ENCODE data around the gene GALR2. TPM values are rescaled to one million over a fixed set of nuclear protein-coding genes. Genes with fewer than 3 reads are reported as not detected.

Gene GALR2
- total RNA-seq, 2 experiments from 2014 or later, result 0.59 to 1.0 TPM

DNA sequence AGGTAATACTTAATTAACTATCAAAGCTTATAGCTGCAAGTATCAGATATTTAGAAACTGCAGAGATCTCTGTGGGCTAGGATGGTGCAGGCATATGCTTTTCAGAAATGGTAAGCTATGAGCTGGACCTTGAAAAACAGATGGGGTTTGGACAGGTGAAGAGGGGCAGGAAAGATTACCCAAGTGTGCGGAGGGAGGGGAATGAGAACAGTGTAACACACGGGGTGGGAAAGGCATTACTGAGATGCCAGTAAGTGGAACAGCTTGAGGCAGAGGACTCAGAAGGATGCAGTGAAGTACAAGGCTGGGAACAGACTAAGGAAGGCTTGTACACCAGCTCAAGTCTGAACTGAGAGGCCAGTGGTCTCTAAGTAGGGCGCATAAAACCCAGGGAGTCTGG is 25.3 kb upstream of the GALR2 start:
- H3K36me3 ChIP-seq (ENCODE audit: insufficient read depth, low read length), result peaks cover 93% of the 10 kb centered on the region
- Mint-ChIP-seq H3K9me3 (no peaks in the 10 kb centered on the region), H3K36me3 (ENCODE audit: low read depth) (peaks cover 87% of the 10 kb centered on the region), H3K27ac (peak overlapping the region; percentile 59), H3K4me3 (no peak overlapping the region), H3K4me1 (ENCODE audit: low read depth) (peaks cover 18% of the 10 kb centered on the region), H3K27me3 (no peaks in the 10 kb centered on the region)
- H3K4me1 ChIP-seq (ENCODE audit: insufficient read depth, low read length), result no peaks in the 10 kb centered on the region
- no peak for ATAC-seq (ENCODE audit: poor library complexity)
- no peaks in the 10 kb centered on the region for H3K27me3 ChIP-seq (ENCODE audit: control insufficient read depth in 1 of 2, insufficient read depth in 2 of 2, low read length in 2 of 2)
- no peak overlapping the region for H3K27ac ChIP-seq (ENCODE audit: low read depth in 1 of 2, low read length in 2 of 2)
- intact Hi-C loops (cut with DNase I, micrococcal nuclease), result no loop called here
- H3K9me3 ChIP-seq (ENCODE audit: control insufficient read depth in 1 of 2, insufficient read depth in 1 of 2, low read length in 2 of 2), result no peaks in the 10 kb centered on the region
- no peak overlapping the region for H3K4me3 ChIP-seq (ENCODE audit: low read length)
- ChIA-PET CTCF (interaction anchor here (1.0 kb wide), 1 partner anchor 35 kb away, joined by 3 read pairs; no protein-coding TSS in a partner anchor), POLR2A (interaction anchor here (1.3 kb wide), 1 partner anchor 14 kb away, joined by 5 read pairs; no protein-coding TSS in a partner anchor)
- no peak for DNase-seq
- TF ChIP-seq, protein P1, sequence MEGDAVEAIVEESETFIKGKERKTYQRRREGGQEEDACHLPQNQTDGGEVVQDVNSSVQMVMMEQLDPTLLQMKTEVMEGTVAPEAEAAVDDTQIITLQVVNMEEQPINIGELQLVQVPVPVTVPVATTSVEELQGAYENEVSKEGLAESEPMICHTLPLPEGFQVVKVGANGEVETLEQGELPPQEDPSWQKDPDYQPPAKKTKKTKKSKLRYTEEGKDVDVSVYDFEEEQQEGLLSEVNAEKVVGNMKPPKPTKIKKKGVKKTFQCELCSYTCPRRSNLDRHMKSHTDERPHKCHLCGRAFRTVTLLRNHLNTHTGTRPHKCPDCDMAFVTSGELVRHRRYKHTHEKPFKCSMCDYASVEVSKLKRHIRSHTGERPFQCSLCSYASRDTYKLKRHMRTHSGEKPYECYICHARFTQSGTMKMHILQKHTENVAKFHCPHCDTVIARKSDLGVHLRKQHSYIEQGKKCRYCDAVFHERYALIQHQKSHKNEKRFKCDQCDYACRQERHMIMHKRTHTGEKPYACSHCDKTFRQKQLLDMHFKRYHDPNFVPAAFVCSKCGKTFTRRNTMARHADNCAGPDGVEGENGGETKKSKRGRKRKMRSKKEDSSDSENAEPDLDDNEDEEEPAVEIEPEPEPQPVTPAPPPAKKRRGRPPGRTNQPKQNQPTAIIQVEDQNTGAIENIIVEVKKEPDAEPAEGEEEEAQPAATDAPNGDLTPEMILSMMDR (IDR thresholded peaks at IDR 0.05), result no peak

DNA sequence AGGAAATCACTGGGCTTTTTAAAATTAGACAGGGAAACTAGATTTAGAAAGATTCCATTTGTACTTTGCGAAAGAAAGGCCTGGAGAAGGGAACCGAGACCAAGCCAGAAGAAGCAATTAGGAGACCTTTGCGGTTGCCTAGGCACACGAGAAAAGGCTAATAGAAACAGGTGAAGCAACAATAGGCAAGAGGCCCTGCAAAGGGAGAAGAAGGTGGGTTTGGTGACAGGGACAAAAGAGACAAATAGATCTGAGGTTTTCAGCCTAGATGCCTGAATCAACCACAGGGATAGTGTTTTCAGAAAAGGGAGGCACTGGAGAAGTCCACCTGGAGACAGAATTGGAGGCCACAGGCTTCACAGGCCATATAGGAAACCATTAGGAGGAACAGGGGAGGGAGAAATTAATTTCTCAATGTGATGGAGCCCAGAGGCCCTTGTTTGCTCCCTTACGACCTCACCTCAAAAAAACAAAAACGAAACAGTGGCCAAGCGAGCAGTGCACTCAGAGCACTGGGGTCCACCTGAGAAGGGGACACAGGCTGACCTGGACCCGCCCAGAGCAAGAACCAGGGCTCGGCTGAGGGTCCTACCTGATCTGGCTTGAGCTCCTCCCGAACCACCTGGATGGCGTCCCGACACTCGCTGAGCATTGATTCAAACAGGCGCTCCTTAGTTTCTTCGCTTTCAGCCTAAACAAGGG is 24.6 kb upstream of the GALR2 start:
- Histone ChIP-seq H3K27ac (ENCODE audit: low read depth in 1 of 2, low read length in 2 of 2) (no peak overlapping the region), H3K4me1 (ENCODE audit: insufficient read depth, low read length) (no peaks in the 10 kb centered on the region), H3K4me3 (ENCODE audit: low read length) (no peak overlapping the region), H3K27me3 (ENCODE audit: control insufficient read depth in 1 of 2, insufficient read depth in 2 of 2, low read length in 2 of 2) (no peaks in the 10 kb centered on the region), H3K9me3 (ENCODE audit: control insufficient read depth in 1 of 2, insufficient read depth in 1 of 2, low read length in 2 of 2) (no peaks in the 10 kb centered on the region), H3K36me3 (ENCODE audit: insufficient read depth, low read length) (peaks cover 91% of the 10 kb centered on the region)
- ChIA-PET CTCF (no interaction called here), POLR2A (interaction anchor here (1.3 kb wide), 1 partner anchor 14 kb away, joined by 5 read pairs; no protein-coding TSS in a partner anchor)
- no peak for DNase-seq
- Mint-ChIP-seq H3K36me3 (ENCODE audit: low read depth) (peaks cover 87% of the 10 kb centered on the region), H3K4me3 (no peak overlapping the region), H3K4me1 (ENCODE audit: low read depth) (peaks cover 18% of the 10 kb centered on the region), H3K27me3 (no peaks in the 10 kb centered on the region), H3K27ac (no peak overlapping the region), H3K9me3 (no peaks in the 10 kb centered on the region)
- TF ChIP-seq, protein P1 (IDR thresholded peaks at IDR 0.05), result no peak
- intact Hi-C loops (cut with DNase I, micrococcal nuclease), result no loop called here
- ATAC-seq (ENCODE audit: poor library complexity), result no peak

DNA sequence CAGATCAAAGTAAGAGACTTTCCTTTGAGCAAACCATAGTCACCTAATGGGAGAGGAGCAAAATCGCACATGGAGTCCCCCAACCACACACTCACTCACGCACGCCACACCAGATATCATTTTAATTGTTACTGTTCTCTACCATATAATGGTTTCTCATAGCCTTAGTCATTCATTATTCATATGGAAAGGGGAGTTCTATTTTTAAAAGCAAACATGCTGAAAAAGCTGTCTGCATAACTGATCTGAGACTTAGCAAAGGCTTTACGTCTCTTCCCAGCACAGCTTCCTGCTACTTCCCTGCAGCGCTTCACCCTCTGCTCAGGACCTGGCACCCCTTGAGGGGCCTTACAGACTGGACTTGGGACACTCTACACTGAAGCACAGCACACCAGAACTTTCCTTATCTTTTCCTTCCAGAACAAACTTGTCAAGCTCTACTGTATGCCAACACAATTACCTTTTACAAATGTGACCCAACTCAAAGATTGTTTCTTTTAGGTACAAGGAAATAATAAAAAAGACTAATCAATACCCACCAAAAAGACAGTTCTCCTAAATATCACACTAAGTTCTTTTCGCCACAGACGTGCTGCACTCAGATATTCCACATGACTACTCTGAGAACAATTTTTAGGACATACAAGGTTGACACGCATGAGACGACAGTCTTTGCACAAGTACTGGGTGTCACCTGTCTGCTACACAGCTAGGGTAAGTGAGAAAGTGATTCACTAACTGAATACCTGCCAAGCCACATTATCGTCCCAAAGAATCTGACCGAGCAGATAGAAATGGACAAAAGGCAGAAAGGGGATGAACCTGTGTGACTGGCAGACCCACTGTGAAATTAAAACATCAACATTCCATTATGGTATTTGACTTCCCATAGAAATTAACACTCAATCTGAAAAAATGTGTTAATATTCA is 23.8 kb upstream of the GALR2 start:
- H3K27ac Mint-ChIP-seq, result peak overlapping the region; percentile 20
- no peak overlapping the region for H3K4me3 Mint-ChIP-seq
- Histone ChIP-seq H3K4me3 (ENCODE audit: low read length) (no peak overlapping the region), H3K4me1 (ENCODE audit: insufficient read depth, low read length) (no peaks in the 10 kb centered on the region), H3K27ac (ENCODE audit: low read depth in 1 of 2, low read length in 2 of 2) (no peak overlapping the region), H3K36me3 (ENCODE audit: insufficient read depth, low read length) (peaks cover 88% of the 10 kb centered on the region), H3K9me3 (ENCODE audit: control insufficient read depth in 1 of 2, insufficient read depth in 1 of 2, low read length in 2 of 2) (no peaks in the 10 kb centered on the region), H3K27me3 (ENCODE audit: control insufficient read depth in 1 of 2, insufficient read depth in 2 of 2, low read length in 2 of 2) (no peaks in the 10 kb centered on the region)
- ChIA-PET CTCF (no interaction called here), POLR2A (no interaction called here)
- no peaks in the 10 kb centered on the region for H3K9me3 Mint-ChIP-seq
- H3K27me3 Mint-ChIP-seq, result no peaks in the 10 kb centered on the region
- ATAC-seq (ENCODE audit: poor library complexity), result no peak
- peaks cover 18% of the 10 kb centered on the region for H3K4me1 Mint-ChIP-seq (ENCODE audit: low read depth)
- peaks cover 87% of the 10 kb centered on the region for H3K36me3 Mint-ChIP-seq (ENCODE audit: low read depth)
- TF ChIP-seq, protein P1 (IDR thresholded peaks at IDR 0.05), result no peak
- intact Hi-C loops (cut with DNase I, micrococcal nuclease), result no loop called here
- no peak for DNase-seq

All from CD4-positive, alpha-beta T cell (primary cell).